Tibial nerve (tissue), 4 donors: Measurements from ENCODE around the gene EHD2. TPM values are rescaled to one million over a fixed set of nuclear protein-coding genes. Genes with fewer than 3 reads are reported as not detected.
"Not testable (repeated sequence)": the region's sequence is repeated elsewhere in the genome, so short reads cannot be mapped to it uniquely, and the experiment has no call there.

Experiments
- DNase-seq, 2 donors: peaks; one replicate each; pipeline ENCODE4 v3.0.0-alpha.2; 2019; ENCODE audit warnings: low spot score in 2 of 2
- H3K27ac ChIP-seq, 4 donors: fragments of 200-600 bp; sonication (generic) in 3 of 4; one replicate each; pipeline ENCODE4 v1.5.1; 2017 to 2019; ENCODE audit warnings: mild to moderate bottlenecking in 1 of 4
- H3K27me3 ChIP-seq, 2 donors: fragments of 200-600 bp; sonication (generic) in 1 of 2; one replicate each; pipeline versions ENCODE4 v1.5.1 to v1.6.0; 2017 to 2019
- H3K36me3 ChIP-seq, 3 donors: fragments of 200-600 bp; sonication (generic); one replicate each; pipeline ENCODE4 v1.5.1; 2018 to 2019
- H3K4me1 ChIP-seq, 4 donors: fragments of 200-600 bp; sonication (generic) in 3 of 4; one replicate each; pipeline ENCODE4 v1.5.1; 2017 to 2019
- H3K4me3 ChIP-seq, 4 donors: fragments of 200-600 bp; sonication (generic) in 3 of 4; one replicate each; pipeline ENCODE4 v1.5.1; 2017 to 2019; ENCODE audit warnings: mild to moderate bottlenecking in 1 of 4, moderate library complexity in 1 of 4
- H3K9me3 ChIP-seq, 4 donors: fragments of 200-600 bp; sonication (generic) in 3 of 4; one replicate each; pipeline ENCODE4 v1.5.1; 2017 to 2019
- EP300 ChIP-seq, 2 donors: sonication (generic); formaldehyde crosslinking; IDR thresholded peaks; one replicate each; pipeline ENCODE4 v1.6.1; 2017; ENCODE audit warnings: antibody characterized with exemption in 2 of 2, mild to moderate bottlenecking in 1 of 2
- POLR2A ChIP-seq, 2 donors: fragments of 450-650 bp; IDR thresholded peaks; one replicate each; pipeline ENCODE4 v1.6.1; 2017; ENCODE audit warnings: antibody characterized with exemption in 2 of 2, mild to moderate bottlenecking in 2 of 2, moderate library complexity in 2 of 2
- WGBS, 2 donors: methylation state at CpG; one replicate each; pipeline ENCODE4 v1.1.5; 2018; 5-methylcytosine and 5-hydroxymethylcytosine counted together
- total RNA-seq, 4 donors: library from RNA; depleted of rRNA; stranded (reverse); fragments of >200 nt; gene quantifications; one replicate each; pipeline ENCODE4 v1.1.0, GENCODE V29; 2016
- TF ChIP-seq, protein P1 (sequence below), 5 experiments: fragments of 200-600 bp in 3 of 5; fragments of 450-650 bp in 2 of 5; sonication (generic) in 3 of 5; IDR thresholded peaks; one replicate each; pipeline ENCODE4 v1.5.1; 2016 to 2019; ENCODE audit warnings: antibody characterized with exemption in 5 of 5, mild to moderate bottlenecking in 3 of 5, moderate library complexity in 2 of 5

Gene EHD2
- total RNA-seq, 4 donors from 2014 or later, result 128 to 196 (median 159) TPM

DNA sequence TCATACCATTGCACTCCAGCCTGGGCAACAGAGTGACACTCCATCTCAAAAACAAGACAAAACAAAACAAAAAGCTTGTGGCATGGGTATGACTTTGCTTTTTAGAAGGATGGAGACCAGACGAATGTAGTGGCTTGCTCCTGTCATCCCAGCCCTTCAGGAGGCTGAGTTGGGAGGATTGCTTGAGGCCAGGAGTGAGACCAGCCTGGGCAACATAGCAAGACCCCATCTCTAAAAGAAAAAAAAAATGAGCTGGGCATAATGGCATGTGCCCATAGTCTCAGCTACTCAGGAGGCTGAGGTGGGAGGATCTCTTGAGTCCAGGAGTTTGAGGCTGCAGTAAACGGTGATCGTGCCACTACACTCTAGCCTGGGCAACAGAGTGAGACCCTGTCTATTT, 48.9 kb downstream of the EHD2 start:
- WGBS, 2 donors, result 72 to 82% methylated on average over 3 of the region's 3 CpGs
- TF ChIP-seq POLR2A (IDR thresholded peaks at IDR 0.05) (no peak), EP300 (IDR thresholded peaks at IDR 0.05) (no peak)
- TF ChIP-seq, protein P1, sequence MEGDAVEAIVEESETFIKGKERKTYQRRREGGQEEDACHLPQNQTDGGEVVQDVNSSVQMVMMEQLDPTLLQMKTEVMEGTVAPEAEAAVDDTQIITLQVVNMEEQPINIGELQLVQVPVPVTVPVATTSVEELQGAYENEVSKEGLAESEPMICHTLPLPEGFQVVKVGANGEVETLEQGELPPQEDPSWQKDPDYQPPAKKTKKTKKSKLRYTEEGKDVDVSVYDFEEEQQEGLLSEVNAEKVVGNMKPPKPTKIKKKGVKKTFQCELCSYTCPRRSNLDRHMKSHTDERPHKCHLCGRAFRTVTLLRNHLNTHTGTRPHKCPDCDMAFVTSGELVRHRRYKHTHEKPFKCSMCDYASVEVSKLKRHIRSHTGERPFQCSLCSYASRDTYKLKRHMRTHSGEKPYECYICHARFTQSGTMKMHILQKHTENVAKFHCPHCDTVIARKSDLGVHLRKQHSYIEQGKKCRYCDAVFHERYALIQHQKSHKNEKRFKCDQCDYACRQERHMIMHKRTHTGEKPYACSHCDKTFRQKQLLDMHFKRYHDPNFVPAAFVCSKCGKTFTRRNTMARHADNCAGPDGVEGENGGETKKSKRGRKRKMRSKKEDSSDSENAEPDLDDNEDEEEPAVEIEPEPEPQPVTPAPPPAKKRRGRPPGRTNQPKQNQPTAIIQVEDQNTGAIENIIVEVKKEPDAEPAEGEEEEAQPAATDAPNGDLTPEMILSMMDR (IDR thresholded peaks at IDR 0.05), result no peak
- peaks cover 0 to 18% (median 2%) of the 10 kb centered on the region in 4 donors for H3K4me1 ChIP-seq
- H3K36me3 ChIP-seq, result peaks cover 0 to 34% (median 10%) of the 10 kb centered on the region in 3 donors
- no peaks in the 10 kb centered on the region for H3K9me3 ChIP-seq
- H3K27ac ChIP-seq, result no peak overlapping the region
- H3K4me3 ChIP-seq, result no peak overlapping the region
- no peak for DNase-seq
- H3K27me3 ChIP-seq, result no peaks in the 10 kb centered on the region

DNA sequence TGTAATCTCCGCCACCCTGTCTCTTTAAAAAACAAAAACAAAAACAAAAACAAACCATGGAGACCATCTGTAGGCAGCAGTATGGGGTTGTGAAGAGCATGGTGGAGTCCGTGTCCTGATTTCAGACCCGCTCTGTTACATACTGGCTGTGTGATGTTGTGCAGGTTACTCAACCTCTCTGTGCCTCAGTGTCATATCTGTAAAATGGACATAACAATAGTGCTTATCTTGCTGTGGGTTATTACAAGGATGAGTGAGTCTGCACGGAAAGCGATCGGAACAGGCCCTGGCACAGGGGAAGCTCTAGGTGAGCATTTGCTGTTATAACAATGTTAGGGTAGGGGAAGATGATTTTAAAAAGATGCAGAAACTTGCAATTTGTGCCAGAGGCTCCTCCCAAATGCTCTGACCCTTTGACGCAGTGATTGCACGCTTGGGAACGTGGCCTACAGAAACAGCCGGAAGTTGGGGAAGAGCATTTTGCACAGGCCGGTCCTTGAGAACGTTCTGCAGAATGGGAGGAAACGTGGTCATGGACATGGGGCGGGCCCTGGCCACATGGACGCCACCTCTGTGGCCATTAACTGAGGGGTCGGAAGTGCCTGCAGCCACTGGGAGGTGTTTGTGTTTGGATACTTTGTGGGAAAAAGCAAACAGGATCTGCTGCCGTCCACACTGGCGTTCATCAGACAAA, 49.5 kb downstream of the EHD2 start:
- Histone ChIP-seq H3K27me3 (no peaks in the 10 kb centered on the region), H3K36me3 (peaks cover 0 to 28% (median 5%) of the 10 kb centered on the region in 3 donors), H3K27ac (no peak overlapping the region), H3K9me3 (no peaks in the 10 kb centered on the region), H3K4me3 (no peak overlapping the region), H3K4me1 (peaks cover 0 to 18% (median 2%) of the 10 kb centered on the region in 4 donors)
- 48 to 56% methylated on average over 18 of the region's 18 CpGs for WGBS, 2 donors
- no peak for DNase-seq
- TF ChIP-seq POLR2A (IDR thresholded peaks at IDR 0.05) (no peak), EP300 (IDR thresholded peaks at IDR 0.05) (peak in 1 of 2 donors; percentile 55)
- TF ChIP-seq, protein P1 (IDR thresholded peaks at IDR 0.05), result no peak

DNA sequence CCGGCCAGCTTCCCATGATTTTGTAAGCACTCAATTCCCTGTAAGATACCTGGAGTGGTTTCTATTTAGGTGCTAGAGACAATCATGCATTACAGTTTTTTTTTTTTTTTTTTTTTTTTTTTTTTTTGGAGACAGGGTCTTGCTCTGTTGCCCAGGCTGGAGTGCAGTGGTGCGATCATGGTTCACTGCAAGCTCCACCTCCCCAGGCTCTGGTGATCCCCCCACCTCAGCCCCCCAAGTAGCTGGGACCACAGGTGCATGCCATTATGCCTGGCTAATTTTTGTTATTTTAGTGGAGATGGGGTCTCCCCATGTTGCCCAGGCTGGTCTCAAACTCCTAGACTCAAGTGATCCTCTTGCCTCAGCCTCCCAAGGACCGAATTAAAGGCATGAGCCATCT, 51.5 kb downstream of the EHD2 start:
- DNase-seq, H3K36me3 ChIP-seq, H3K27ac ChIP-seq, H3K4me3 ChIP-seq, H3K27me3 ChIP-seq, H3K9me3 ChIP-seq: not testable (repeated sequence)
- H3K4me1 ChIP-seq, result peaks cover 0 to 18% (median 2%) of the 10 kb centered on the region in 4 donors
- WGBS, 2 donors, result 90 to 94% methylated on average over 3 of the region's 3 CpGs

DNA sequence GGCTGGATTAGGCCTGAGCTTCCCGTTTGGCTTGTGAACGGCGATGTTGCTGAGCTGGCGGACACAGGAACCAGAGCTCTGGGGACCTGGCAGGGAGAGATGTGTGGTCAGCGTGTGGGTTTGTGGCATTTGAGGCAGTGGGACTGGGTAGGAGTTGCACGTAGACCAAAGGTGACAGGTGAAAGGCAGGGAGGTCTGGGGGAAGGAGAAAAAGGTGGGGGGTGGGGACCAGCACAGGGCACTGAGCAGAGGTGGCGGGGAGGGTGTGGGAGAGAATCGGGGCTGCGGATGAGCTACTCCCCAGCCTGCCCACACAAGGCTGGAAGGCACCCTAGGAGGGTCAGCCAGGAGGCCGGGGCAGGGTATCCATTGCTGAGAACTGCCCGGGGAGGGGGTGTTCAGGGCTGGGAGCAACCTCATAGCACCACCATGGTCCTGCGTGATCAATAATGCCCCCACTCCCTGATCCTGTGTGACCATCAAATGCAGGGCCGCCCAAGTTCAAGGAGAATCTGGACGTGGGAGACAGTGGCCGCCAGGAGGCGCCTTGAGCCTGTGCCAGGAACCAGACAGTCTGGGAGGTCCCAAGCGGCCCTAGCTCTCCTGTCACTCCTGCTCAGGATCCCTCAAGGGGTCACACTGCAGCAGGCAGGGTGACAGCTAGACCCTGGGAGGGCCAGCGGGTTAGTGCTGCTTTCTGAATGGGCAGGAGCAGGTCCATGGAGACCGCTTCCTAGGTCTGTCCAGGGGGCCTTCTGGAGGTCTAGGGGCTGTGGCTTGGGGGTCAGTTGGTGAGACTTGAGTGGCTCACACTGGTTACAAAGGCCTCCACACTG, 52.5 kb downstream of the EHD2 start:
- Histone ChIP-seq H3K27ac (peak overlapping the region in 1 of 4 donors; percentile 51), H3K9me3 (no peaks in the 10 kb centered on the region), H3K36me3 (no peaks in the 10 kb centered on the region), H3K27me3 (no peaks in the 10 kb centered on the region), H3K4me3 (no peak overlapping the region), H3K4me1 (peaks cover 0 to 18% (median 2%) of the 10 kb centered on the region in 4 donors)
- TF ChIP-seq, protein P1 (IDR thresholded peaks at IDR 0.05), result peak; percentile 66 to 91 (median 75)
- TF ChIP-seq POLR2A (IDR thresholded peaks at IDR 0.05) (no peak), EP300 (IDR thresholded peaks at IDR 0.05) (peak in 1 of 2 donors; percentile 10)
- 28 to 29% methylated on average over 19 of the region's 19 CpGs for WGBS, 2 donors
- DNase-seq, result peak in 1 of 2 donors; percentile 50

DNA sequence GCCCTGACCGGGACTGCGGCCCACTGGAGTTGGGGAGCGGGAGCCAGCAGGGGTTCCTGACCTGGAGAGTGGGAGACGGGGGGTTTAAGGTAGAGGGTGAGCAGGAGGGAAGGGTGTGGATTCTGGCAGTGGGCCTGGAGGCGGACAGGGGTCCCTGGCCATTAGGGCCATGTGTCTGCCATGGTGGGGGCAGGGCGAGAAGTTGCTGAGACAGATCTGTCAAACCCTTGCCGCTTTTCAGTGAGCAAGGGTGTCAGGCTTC, 53.1 kb downstream of the EHD2 start:
- WGBS, 2 donors, result 67 to 72% methylated on average over 7 of the region's 7 CpGs
- Histone ChIP-seq H3K27me3 (no peaks in the 10 kb centered on the region), H3K4me3 (no peak overlapping the region), H3K36me3 (no peaks in the 10 kb centered on the region), H3K4me1 (peaks cover 0 to 18% (median 2%) of the 10 kb centered on the region in 4 donors), H3K9me3 (no peaks in the 10 kb centered on the region), H3K27ac (peak overlapping the region in 1 of 4 donors; percentile 51)
- TF ChIP-seq, protein P1 (IDR thresholded peaks at IDR 0.05), result no peak
- TF ChIP-seq EP300 (IDR thresholded peaks at IDR 0.05), result no peak
- TF ChIP-seq POLR2A (IDR thresholded peaks at IDR 0.05), result no peak
- DNase-seq, result no peak
